Measurements from ENCODE around the gene TLK1. TPM values are rescaled to one million over a fixed set of nuclear protein-coding genes. Genes with fewer than 3 reads are reported as not detected.
"Not testable (repeated sequence)": the region's sequence is repeated elsewhere in the genome, so short reads cannot be mapped to it uniquely, and the experiment has no call there.

TLK1 gene
- total and polyA plus RNA-seq, 9 donors, result 16.9 to 27.2 (median 22.1) TPM

DNA sequence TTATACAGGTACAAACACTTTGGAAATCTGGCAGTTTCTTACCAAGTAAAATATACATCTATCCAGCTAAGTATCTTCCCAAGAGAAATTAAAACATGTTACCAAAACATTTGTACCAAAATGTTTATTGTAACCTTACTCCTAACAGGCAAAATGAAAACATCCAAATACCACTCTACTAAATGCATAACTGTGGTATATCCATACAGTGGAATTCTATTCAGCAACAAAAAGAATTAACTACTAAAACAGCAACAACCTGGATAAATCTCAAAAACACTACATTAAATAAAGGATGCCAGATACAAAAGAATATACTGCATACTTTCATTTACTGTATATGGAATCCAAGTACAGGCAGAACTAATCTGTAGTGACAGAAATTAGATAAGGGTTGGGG is 51.1 kb downstream of the TLK1 start:
- no peak for DNase-seq
- no peak overlapping the region for H3K27ac ChIP-seq (ENCODE audit: low read length)
- no peaks in the 10 kb centered on the region for H3K27me3 ChIP-seq (ENCODE audit: control insufficient read depth, insufficient read depth, low read length)
- no peaks in the 10 kb centered on the region for H3K4me1 ChIP-seq (ENCODE audit: control insufficient read depth, insufficient read depth, low read length)
- no peak overlapping the region for H3K4me3 ChIP-seq (ENCODE audit: low read length)
- H3K9me3 ChIP-seq (replicated peaks; ENCODE audit: control insufficient read depth, low read depth, low read length), result no peaks in the 10 kb centered on the region
- H3K36me3 ChIP-seq (ENCODE audit: control insufficient read depth, insufficient read depth, low read length), result no peaks in the 10 kb centered on the region

DNA sequence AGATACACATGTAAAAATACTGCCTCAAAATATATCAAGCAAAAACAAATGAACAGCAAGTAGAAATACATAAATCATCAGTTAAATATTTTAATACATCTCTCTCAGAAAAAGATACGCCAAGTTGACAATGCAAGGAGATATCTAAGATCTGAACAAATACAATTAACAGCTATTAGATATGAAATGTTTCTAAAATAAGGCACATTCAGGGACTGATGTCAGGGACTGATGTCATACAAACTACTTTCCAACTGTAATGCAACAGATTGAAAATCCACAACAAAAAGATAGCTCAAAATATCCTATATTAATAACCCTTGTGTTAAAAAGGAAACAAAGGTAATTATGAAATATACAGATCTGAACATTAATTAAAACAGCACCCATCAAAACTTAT is 51.7 kb downstream of the TLK1 start:
- no peak for DNase-seq
- H3K27ac ChIP-seq (ENCODE audit: low read length), result no peak overlapping the region
- no CpG with 5 or more reads among the region's 1 CpG for WGBS (ENCODE audit: insufficient coverage)
- H3K27me3 ChIP-seq (ENCODE audit: control insufficient read depth, insufficient read depth, low read length), result no peaks in the 10 kb centered on the region
- H3K4me1 ChIP-seq (ENCODE audit: control insufficient read depth, insufficient read depth, low read length), result no peaks in the 10 kb centered on the region
- H3K9me3 ChIP-seq (replicated peaks; ENCODE audit: control insufficient read depth, low read depth, low read length), result no peaks in the 10 kb centered on the region
- H3K4me3 ChIP-seq (ENCODE audit: low read length), result no peak overlapping the region
- no peaks in the 10 kb centered on the region for H3K36me3 ChIP-seq (ENCODE audit: control insufficient read depth, insufficient read depth, low read length)

DNA sequence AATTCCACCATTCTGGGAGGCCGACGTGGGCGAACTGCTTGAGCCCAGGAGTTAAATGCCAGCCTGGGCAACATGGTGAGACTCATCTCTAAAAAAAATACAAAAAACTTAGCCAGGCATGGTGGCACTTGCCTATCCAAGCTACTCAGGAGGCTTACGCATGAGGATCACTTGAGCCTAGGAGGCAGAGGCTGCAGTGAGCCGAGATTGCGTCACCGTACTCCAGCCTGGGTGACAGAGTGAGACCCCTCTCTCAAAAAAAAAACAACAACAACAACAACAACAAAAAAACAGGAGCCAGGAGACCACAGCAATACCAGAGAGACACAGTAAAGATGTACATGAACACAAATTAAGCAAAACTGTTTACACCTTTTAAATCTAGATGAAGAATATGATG is 52.9 kb downstream of the TLK1 start:
- 93% methylated on average over 6 of the region's 7 CpGs for WGBS (ENCODE audit: insufficient coverage)
- DNase-seq, result no peak
- Histone ChIP-seq H3K27me3 (ENCODE audit: control insufficient read depth, insufficient read depth, low read length) (no peaks in the 10 kb centered on the region), H3K36me3 (ENCODE audit: control insufficient read depth, insufficient read depth, low read length) (no peaks in the 10 kb centered on the region), H3K4me1 (ENCODE audit: control insufficient read depth, insufficient read depth, low read length) (no peaks in the 10 kb centered on the region), H3K4me3 (ENCODE audit: low read length) (no peak overlapping the region), H3K9me3 (replicated peaks; ENCODE audit: control insufficient read depth, low read depth, low read length) (no peaks in the 10 kb centered on the region), H3K27ac (ENCODE audit: low read length) (no peak overlapping the region)

DNA sequence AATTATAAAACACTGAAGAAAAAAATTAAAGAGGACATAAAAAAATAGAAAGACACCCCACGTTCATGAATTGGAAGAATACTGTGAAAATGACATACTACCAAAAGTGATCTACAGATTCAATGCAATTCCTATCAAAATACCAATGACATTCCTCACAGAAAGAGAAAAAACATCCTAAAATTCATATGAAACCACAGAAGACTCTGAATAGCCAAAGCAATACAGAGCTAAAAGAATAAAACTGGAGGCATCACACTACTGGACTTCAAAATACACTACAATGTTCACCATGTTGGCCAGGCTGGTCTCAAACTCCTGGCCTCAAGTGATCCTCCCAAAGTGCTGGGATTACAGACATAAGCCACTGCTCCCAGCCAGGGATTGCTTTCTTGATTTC is 56.3 kb downstream of the TLK1 start:
- Histone ChIP-seq H3K4me3 (ENCODE audit: low read length) (no peak overlapping the region), H3K27ac (ENCODE audit: low read length) (no peak overlapping the region), H3K36me3 (ENCODE audit: control insufficient read depth, insufficient read depth, low read length) (peaks cover 3% of the 10 kb centered on the region), H3K9me3 (replicated peaks; ENCODE audit: control insufficient read depth, low read depth, low read length) (peaks cover 8% of the 10 kb centered on the region), H3K4me1 (ENCODE audit: control insufficient read depth, insufficient read depth, low read length) (no peaks in the 10 kb centered on the region), H3K27me3 (ENCODE audit: control insufficient read depth, insufficient read depth, low read length) (no peaks in the 10 kb centered on the region)
- WGBS (ENCODE audit: insufficient coverage), result no CpG with 5 or more reads among the region's 1 CpG
- no peak for DNase-seq

DNA sequence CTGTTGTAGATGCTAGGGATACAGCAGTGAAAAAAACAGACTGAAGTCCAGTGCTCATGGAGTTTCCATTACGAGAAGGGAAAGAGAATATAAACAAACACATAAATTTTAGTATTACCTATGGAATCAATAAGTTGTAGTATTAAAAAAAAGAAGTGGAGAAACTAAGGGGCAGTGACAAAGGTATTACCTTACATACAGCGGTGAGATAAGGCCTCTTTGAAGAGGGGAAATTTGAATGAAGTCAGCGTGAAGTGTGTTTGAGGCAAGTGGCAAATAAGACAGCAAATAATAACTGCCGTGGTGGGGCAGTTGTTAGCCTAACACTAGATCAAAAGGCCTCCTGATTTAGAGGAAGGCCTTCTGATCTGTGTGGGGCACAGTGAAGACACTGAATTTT is 57.9 kb downstream of the TLK1 start:
- Histone ChIP-seq H3K9me3 (replicated peaks; ENCODE audit: control insufficient read depth, low read depth, low read length) (peaks cover 15% of the 10 kb centered on the region), H3K27me3 (ENCODE audit: control insufficient read depth, insufficient read depth, low read length) (no peaks in the 10 kb centered on the region), H3K4me3 (ENCODE audit: low read length) (no peak overlapping the region), H3K4me1 (ENCODE audit: control insufficient read depth, insufficient read depth, low read length) (no peaks in the 10 kb centered on the region), H3K27ac (ENCODE audit: low read length) (no peak overlapping the region), H3K36me3 (ENCODE audit: control insufficient read depth, insufficient read depth, low read length) (peaks cover 3% of the 10 kb centered on the region)
- no peak for DNase-seq
- 55% methylated on average over 3 of the region's 4 CpGs for WGBS (ENCODE audit: insufficient coverage)

DNA sequence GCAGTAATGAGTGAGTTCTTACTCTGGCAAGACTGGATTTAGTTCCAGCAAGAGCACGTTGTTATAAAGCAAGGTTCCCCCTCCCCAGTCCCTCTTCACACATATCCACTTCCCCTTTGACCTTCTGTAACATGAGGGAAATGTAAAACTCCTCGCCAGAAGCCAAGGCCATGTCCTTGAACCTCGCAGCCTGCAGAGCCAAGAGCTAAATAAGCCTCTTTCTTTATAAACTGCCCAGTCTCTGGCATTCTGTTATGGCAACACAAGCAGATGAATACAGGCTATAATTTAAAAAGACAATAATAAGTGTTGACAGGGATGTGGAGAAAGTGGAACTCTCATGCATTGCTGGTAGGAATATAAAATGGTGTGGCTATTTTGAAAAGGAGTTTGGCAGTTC is 60.3 kb downstream of the TLK1 start:
- no peak for DNase-seq
- H3K4me1 ChIP-seq (ENCODE audit: control insufficient read depth, insufficient read depth, low read length), result no peaks in the 10 kb centered on the region
- no peaks in the 10 kb centered on the region for H3K27me3 ChIP-seq (ENCODE audit: control insufficient read depth, insufficient read depth, low read length)
- no peak overlapping the region for H3K4me3 ChIP-seq (ENCODE audit: low read length)
- peaks cover 3% of the 10 kb centered on the region for H3K36me3 ChIP-seq (ENCODE audit: control insufficient read depth, insufficient read depth, low read length)
- WGBS (ENCODE audit: insufficient coverage), result 100% methylated on average over 1 of the region's 3 CpGs
- H3K27ac ChIP-seq (ENCODE audit: low read length), result no peak overlapping the region
- peaks cover 18% of the 10 kb centered on the region for H3K9me3 ChIP-seq (replicated peaks; ENCODE audit: control insufficient read depth, low read depth, low read length)

DNA sequence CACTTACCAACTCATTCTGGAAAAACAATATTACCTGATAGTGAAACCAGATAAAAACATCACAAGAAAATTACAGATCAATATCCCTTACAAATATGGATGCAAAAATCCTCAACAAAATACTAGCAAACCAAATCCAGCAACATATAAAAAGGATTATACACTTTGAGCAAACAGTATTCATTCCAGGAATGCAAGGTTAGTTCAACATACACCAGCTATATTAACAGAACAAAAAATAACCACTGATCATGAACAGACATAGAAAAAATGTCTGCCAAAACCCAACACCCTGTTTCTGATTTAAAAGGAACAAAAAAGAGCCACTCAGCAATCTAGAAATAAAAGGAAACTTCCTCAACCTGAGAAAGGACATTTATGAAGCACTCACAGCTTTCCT is 62.1 kb downstream of the TLK1 start:
- no peak for DNase-seq
- Histone ChIP-seq H3K36me3 (ENCODE audit: control insufficient read depth, insufficient read depth, low read length) (peaks cover 3% of the 10 kb centered on the region), H3K27ac (ENCODE audit: low read length) (no peak overlapping the region), H3K4me1 (ENCODE audit: control insufficient read depth, insufficient read depth, low read length) (no peaks in the 10 kb centered on the region), H3K9me3 (replicated peaks; ENCODE audit: control insufficient read depth, low read depth, low read length) (peaks cover 18% of the 10 kb centered on the region), H3K4me3 (ENCODE audit: low read length) (no peak overlapping the region), H3K27me3 (ENCODE audit: control insufficient read depth, insufficient read depth, low read length) (no peaks in the 10 kb centered on the region)

DNA sequence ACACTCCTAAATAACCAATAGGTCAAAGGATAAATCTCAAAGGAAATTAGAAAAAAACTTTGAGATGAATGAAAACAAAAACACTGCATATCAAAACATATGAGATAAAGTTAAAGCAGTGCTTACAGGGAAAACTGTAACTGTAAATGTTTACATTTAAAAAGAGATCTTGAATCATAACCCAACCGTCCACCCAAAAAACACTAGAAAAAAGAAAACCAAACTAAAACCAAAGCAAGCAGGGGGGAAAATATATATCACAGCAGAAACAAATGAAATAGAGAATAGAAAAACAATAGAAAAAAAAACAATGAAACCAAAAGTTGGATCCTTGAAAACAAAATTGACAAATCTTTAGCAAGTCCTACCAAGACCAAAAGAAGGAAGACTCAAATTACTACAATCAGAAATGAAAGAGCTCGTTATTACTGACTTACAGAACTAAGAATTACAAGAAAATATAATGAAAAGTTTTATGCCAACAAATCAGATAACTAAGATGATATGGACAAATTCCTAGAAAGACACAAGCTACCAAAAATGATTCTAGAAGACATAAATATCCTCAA is 65.6 kb downstream of the TLK1 start:
- WGBS (ENCODE audit: insufficient coverage), result no CpG with 5 or more reads among the region's 2 CpGs
- Histone ChIP-seq H3K27me3 (ENCODE audit: control insufficient read depth, insufficient read depth, low read length) (no peaks in the 10 kb centered on the region), H3K9me3 (replicated peaks; ENCODE audit: control insufficient read depth, low read depth, low read length) (peaks cover 13% of the 10 kb centered on the region), H3K27ac (ENCODE audit: low read length) (no peak overlapping the region), H3K4me1 (ENCODE audit: control insufficient read depth, insufficient read depth, low read length) (no peaks in the 10 kb centered on the region), H3K4me3 (ENCODE audit: low read length) (no peak overlapping the region), H3K36me3 (ENCODE audit: control insufficient read depth, insufficient read depth, low read length) (peaks cover under 1% of the 10 kb centered on the region)
- no peak for DNase-seq

DNA sequence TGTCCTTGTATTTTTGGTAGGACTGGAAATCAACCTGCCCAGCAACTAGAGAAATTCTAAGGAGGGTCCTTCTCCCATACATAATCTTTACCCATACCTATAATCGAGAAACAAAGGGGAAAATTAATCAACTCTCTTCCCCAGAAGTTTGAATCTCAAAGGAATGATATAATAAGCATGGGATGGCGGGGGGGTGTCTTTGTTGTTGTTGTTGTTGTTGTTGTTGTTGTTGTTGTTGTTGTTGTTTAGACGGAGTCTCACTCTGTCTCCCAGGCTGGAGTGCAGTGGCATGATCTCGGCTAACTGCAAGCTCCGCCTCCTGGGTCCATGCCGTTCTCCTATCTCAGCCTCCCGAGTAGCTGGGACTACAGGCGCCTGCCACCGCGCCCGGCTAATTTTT is 69.2 kb downstream of the TLK1 start:
- H3K4me3 ChIP-seq (ENCODE audit: low read length), result not testable (repeated sequence)
- 96% methylated on average over 9 of the region's 11 CpGs for WGBS (ENCODE audit: insufficient coverage)

DNA sequence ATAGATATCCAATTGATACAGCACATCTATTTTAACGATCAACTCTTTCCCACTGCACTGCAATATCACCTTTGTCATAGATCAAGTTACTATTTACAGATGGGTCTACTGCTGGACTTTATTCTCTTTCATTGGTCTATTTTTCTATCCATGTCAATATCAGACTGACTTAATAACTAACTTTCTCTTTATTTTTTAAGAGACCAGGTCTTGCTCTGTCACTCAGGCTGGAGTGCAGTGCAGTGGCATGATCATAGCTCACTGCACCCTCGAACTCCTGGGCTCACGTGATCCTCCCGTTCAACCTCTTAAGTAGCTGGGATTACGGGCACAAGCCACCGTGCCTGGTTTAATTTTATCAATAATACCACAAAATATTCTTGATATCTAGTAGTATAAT is 71.2 kb downstream of the TLK1 start:
- H3K4me3 ChIP-seq (ENCODE audit: low read length), result no peak overlapping the region
- no peak for DNase-seq
- no peaks in the 10 kb centered on the region for H3K27me3 ChIP-seq (ENCODE audit: control insufficient read depth, insufficient read depth, low read length)
- H3K4me1 ChIP-seq (ENCODE audit: control insufficient read depth, insufficient read depth, low read length), result no peaks in the 10 kb centered on the region
- 100% methylated on average over 1 of the region's 6 CpGs for WGBS (ENCODE audit: insufficient coverage)
- no peak overlapping the region for H3K27ac ChIP-seq (ENCODE audit: low read length)
- H3K36me3 ChIP-seq (ENCODE audit: control insufficient read depth, insufficient read depth, low read length), result no peaks in the 10 kb centered on the region
- no peaks in the 10 kb centered on the region for H3K9me3 ChIP-seq (replicated peaks; ENCODE audit: control insufficient read depth, low read depth, low read length)

More for the DNA sequence above, 69.2 kb downstream of the TLK1 start:
- not testable (repeated sequence) for DNase-seq; H3K27ac ChIP-seq (ENCODE audit: low read length); H3K36me3 ChIP-seq (ENCODE audit: control insufficient read depth, insufficient read depth, low read length); H3K9me3 ChIP-seq (replicated peaks; ENCODE audit: control insufficient read depth, low read depth, low read length); H3K27me3 ChIP-seq (ENCODE audit: control insufficient read depth, insufficient read depth, low read length); H3K4me1 ChIP-seq (ENCODE audit: control insufficient read depth, insufficient read depth, low read length)

DNA sequence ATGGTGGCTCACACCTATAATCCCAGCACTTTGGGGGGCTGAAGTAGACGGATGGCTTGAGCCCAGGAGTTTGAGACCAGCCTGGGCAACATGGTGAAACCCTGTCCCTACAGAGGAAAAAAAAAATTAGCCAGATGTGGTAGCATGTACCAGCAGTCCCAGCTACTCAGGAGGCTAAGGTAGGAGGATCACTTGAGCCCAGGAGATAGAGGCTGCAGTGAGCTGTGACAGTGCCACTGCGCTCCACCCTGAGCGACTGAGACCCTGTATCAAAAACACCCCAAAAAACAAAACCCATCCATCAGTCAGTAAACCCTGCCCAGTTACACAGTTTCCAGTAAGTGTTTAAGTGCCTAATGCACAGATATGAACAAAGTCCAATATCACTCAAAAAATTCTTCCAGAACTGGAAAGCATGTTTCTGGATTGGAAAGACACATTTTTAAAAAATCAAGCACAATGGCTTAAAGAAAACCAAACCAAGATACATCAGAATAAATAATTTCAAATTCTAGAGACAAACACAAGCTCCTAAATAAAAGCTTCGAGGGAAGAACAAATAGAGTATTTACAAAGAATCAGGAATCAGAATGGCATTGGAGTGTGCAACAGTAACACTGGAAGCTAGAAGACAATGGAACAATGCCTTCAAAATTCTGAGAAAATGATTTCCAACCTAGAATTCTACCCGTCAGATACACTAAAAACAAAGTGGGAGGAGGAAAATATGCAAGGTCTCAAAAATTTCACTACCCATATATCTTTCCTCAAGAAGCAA is 72.4 kb downstream of the TLK1 start:
- H3K36me3 ChIP-seq (ENCODE audit: control insufficient read depth, insufficient read depth, low read length), result no peaks in the 10 kb centered on the region
- H3K9me3 ChIP-seq (replicated peaks; ENCODE audit: control insufficient read depth, low read depth, low read length), result no peaks in the 10 kb centered on the region
- DNase-seq, result no peak
- no peak overlapping the region for H3K4me3 ChIP-seq (ENCODE audit: low read length)
- H3K4me1 ChIP-seq (ENCODE audit: control insufficient read depth, insufficient read depth, low read length), result no peaks in the 10 kb centered on the region
- 100% methylated on average over 1 of the region's 5 CpGs for WGBS (ENCODE audit: insufficient coverage)
- H3K27me3 ChIP-seq (ENCODE audit: control insufficient read depth, insufficient read depth, low read length), result no peaks in the 10 kb centered on the region
- no peak overlapping the region for H3K27ac ChIP-seq (ENCODE audit: low read length)
